GM12892 (cell line): ENCODE results near the gene SGTA.

Experiments
- DNase-seq: peaks from one replicate; pipeline ENCODE4 v3.0.0; 2011; ENCODE audit not compliant: insufficient read length
- FAIRE-seq: peaks from 2 replicates; lab custom pipeline; 2011; peaks lifted over from hg19 to GRCh38; lab: Jason Lieb, UNC
- POLR2A ChIP-seq: IDR thresholded peaks from 2 replicates; pipeline ENCODE4 v1.6.1; 2011; ENCODE audit warnings: low read depth, low read length, control low read depth
- POLR2AphosphoS5 ChIP-seq: IDR thresholded peaks from 2 replicates; pipeline ENCODE4 v1.6.1; 2011; ENCODE audit warnings: low read depth, low read length, control low read depth
- TAF1 ChIP-seq: IDR thresholded peaks from 2 replicates; pipeline ENCODE4 v1.6.1; 2011; ENCODE audit warnings: low read depth, mild to moderate bottlenecking, control low read depth, low read length, borderline replicate concordance

Gene SGTA

DNA sequence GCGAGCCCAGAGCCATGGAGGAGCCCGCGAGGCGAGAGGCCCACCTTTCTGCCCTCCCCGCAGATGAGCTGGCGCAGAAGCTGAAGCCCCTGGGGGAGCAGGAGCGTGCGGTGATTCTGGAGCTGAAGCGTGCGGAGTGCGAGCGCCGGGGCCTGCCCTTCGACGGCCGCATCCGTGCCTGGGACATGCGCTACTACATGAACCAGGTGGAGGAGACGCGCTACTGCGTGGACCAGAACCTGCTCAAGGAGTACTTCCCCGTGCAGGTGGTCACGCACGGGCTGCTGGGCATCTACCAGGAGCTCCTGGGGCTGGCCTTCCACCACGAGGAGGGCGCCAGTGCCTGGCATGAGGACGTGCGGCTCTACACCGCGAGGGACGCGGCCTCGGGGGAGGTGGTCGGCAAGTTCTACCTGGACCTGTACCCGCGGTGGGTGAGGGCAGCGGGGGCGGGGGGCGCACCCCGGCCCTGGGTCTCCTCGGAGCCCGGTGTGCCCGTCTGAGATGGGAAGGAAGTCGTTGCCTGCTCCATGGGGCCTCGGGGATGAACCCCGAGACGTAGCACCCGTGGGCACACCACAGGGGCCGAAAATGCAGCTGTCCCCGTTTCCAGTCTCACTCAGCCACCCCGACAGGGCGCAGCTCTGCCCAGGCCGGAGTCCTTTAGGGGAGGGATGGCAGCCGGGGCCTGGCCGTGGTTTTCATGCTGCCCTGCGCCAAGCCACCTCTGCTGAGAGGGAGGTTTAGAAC lies 24.5 kb upstream of the SGTA start:
- FAIRE-seq (no peak), DNase-seq (no peak)
- TF ChIP-seq POLR2A (no peak), POLR2AphosphoS5 (no peak), TAF1 (no peak)

DNA sequence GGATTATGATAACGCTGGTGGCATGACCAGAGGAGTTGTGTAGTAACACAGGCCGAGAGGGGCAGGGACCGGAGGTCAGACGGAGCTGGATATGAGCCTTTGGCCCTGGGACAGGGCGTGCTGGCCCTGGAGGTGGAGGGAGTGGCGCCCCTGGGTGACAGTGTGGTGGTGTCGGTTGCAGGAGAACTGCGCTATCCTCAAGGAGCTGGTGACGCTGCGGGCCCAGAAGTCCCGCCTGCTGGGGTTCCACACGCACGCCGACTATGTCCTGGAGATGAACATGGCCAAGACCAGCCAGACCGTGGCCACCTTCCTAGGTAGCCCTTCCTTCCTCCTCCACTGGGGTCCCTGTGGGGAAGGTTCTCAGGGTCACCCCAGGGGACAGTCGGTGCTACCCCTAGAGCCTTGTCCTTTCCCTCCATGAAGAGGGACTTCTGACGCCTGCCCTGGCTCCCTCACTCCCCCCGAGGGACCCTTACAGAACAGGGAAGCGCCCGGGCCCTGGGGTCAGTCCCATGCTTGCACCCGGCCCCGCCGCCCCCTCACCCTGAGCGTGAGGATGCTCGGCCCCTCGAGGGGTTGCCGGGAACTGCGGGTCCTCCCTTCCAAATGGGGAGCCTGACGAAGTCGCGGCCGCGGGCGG lies 23.8 kb upstream of the SGTA start:
- FAIRE-seq (no peak), DNase-seq (no peak)

DNA sequence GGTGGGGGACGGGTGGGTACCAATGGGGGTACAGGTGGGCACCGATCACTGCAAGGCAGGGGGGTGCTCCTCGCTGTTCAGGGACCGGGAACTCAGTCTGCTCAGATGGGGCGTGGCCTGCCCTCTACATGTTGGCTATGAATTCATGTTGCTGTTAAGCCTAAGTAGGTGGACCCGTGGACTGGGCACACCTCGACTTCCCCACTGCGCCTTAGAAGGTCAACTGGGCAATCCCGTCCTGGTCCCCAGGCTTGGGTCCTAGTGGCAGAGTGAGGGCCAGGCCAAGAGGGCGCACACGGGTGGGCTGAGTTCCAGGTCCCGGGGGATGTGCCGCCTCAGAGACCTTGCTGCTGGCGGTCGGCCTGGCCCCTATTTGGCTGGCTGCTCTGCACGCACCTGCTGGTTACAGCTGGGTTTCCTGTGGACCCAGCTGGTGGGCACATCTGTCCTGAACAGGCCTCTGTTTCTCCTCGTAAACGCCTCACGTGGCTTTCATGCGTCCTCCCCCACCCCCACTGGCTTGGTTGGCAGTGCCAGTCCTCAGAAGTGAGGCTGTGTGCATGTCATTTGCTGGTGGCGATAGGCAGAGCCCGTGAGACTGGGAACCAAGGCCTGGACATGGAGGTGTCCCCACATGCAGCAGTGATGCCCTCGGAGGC lies 23.0 kb upstream of the SGTA start:
- DNase-seq (no peak), FAIRE-seq (no peak)

More for the DNA sequence above, 23.8 kb upstream of the SGTA start:
- no peak for TF ChIP-seq TAF1

DNA sequence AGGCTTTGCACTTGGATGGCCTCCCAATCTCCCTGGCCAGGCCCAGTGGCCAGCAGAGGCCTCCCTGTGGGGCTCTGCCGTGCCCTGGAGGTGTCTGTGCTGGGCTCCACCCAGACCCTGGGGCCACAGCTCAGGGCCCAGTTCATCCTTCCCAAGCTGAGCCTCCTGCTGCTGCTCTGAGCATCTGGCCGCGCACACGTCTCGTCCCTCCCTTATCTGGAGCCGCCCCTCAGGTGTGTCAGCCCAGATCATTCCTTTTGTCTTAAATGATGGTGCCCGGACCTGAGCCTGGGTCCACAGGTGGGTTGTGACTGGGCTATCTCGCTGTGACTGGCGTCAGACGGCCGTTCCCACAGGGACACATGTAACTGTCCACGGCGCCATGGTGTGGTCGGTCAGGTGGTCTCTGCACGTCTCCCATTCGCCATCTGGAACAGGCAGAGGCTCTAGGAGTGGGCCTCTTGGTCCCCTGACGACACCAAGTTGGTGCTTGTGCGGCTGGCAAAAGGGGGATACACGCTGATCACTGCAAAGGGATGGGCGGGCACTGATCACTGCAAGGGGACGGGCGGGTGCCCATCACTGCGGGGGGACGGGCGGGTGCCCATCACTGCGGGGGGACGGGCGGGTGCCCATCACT lies 22.3 kb upstream of the SGTA start:
- no peak for TF ChIP-seq POLR2AphosphoS5
- DNase-seq, result no peak
- no peak for FAIRE-seq

More for the DNA sequence above, 23.0 kb upstream of the SGTA start:
- TF ChIP-seq TAF1 (no peak), POLR2A (no peak), POLR2AphosphoS5 (no peak)

DNA sequence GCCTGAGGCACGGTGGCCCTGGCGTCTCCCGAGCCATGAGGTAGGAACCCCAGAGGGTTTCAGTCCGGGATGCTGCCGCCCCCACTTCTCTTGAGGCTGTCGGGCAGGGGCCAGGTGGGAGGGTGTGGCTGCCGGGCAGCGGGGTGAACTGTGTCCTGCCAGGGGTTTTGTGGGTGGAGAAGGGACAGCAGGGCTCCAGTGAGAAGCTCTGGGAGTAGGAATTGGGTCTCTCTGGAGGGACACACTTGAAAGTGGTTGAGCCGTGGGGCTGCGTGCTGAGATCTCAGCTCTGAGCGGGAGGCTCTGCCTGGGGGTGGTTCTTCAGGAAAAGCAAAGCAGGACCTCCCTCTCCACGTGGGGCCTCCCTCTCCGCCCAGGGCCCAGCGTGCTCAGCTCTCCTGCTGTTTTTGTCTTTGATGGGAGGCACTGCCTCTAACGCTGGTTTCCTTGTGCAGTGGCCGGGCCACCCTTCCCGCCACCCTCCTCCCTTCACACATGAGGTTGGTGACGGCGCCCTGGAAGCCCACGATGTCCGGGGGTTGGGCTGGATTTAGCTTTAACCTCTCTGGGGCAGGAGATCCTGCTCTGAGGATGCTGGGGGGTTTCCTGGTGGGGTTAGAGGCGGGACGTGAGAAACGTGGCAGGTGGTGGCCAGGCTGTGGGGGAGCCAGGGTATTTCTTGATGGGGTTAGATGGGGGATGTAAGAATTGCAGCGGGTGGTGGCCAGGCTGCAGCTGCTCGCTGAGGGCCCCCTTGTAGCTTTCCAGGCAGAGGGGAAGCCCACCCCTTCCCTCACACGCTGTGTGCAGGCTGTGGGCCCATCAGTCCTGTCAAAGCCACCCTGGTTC lies 21.3 kb upstream of the SGTA start:
- no peak for FAIRE-seq
- DNase-seq, result peak; percentile 24
- no peak for TF ChIP-seq POLR2AphosphoS5

DNA sequence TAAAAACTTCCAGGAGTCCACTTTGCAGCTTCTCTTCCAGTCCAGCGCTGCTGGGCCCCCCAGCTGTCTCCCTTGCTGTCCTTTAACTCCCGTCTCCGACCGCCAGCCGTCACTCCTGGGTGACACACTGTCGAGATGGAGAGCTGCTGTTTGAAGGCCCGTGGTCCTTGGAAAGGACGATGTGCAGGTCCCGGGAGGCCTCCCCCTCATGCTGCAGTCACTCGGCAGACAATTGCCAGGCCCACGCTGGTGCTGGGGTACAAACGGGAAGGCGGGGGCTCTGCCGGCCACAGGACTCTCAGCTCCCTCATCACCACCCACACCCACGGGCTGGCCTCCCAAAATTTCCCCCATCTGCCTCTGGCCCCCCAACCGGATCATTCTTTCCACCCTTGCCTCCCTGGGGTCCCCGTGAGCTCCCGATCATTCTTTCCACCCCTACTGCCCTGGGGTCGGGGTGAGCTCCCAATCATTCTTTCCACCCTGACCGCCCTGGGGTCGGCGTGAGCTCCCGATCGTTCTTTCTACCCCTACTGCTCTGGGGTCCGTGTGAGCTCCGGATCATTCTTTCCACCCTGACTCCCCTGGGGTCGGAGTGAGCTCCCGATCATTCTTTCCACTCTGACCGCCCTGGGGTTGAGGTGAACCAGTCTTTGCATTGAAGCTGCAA lies 20.5 kb upstream of the SGTA start:
- no peak for FAIRE-seq
- TF ChIP-seq POLR2A, result no peak
- no peak for TF ChIP-seq TAF1
- TF ChIP-seq POLR2AphosphoS5, result no peak
- no peak for DNase-seq

DNA sequence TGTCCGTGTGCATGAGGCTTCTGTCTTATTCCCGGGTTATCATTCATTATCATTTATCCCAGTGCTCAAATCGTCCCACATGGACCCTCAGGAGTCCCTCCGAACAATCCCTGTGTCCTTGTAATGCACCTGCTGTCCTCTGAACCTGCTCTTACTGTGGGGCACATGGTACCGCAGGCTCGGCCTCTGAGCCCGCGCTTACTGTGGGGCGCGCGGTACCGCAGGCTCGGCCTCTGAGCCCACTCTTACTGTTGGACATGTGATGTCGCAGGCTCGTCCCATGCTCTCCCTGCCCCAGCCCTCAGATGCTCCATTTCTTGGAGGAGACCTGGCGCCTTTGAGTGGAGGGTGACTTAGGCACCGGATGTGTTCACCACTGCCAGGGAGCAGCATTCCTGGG lies 19.8 kb upstream of the SGTA start:
- TF ChIP-seq TAF1, result no peak
- no peak for TF ChIP-seq POLR2A
- no peak for TF ChIP-seq POLR2AphosphoS5
- DNase-seq (no peak), FAIRE-seq (no peak)

DNA sequence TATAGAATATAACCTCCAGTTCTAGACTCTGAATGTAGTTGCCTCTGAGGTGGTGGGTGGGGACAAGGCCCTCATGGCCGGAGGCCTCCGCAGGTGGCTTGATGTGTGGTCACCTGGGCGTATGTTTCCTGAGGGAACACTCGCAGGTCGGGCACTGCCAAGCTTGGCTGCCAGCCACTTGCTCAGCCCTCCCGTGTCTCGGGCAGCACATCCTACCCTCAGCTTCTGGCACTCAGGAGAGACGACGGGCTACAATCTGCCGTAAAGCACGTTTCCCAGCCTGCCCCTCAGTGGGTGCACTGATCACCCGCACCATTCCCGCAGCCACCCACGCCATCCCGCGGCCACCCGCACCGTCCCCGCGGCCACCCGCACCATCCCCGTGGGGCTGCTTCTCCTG lies 17.4 kb upstream of the SGTA start:
- TF ChIP-seq POLR2A, result no peak
- no peak for TF ChIP-seq TAF1
- DNase-seq (no peak), FAIRE-seq (no peak)

DNA sequence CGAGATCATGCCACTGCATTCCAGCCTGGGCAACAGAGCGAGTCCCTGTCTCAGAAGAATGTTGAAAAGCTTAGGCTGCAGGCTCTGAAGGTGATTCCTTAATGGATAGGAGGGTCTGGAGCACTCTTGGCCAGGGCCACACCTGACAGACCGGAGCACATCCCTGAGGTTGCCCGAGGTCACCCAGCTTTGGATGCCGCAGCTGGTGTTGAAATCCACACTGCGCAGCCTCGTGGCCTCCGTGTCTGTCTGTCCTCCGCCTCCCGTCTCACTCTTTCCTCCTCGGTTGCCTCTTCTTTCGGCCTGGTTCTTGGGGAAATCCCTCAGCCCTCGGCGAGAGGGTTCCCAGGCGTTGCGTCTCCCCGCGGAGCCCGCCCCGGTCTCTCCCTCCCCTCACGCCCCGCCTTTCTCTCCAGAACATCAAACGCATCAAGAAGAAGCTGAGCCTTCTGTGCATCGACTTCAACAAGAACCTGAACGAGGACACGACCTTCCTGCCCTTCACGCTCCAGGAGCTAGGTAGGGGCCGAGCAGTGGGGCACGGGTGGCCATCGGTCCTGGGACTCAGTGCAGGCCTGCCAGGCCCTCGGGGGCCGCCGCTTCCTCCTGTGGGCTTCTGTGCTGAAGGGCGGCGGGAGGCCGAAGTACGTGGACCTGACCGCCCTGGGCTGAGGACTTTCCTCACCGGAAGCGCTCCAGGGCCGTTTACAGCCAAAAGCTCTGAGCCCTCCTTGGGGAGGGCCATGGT lies 16.4 kb upstream of the SGTA start:
- DNase-seq, result no peak
- TF ChIP-seq POLR2A (no peak), TAF1 (no peak), POLR2AphosphoS5 (no peak)
- FAIRE-seq, result no peak

DNA sequence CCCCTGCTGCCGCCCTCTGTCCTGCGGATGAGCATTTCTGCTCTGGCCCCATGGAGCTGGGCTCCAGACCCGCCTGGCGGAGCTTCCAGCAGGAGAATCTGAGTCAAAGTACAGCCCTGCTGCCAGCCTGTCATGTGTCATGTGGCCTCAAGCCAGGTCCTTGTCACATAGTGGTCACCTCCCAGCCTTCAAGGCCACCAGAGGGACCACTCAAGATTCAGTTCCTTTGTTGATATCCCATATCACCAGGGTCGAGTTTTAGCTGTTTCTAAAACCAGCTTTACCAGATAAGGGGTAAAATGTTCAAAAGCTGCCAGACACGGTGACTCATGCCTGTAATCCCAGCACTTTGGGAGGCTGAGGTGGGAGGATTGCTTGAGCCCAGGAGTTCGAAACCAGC lies 15.7 kb upstream of the SGTA start:
- no peak for TF ChIP-seq POLR2A
- no peak for TF ChIP-seq TAF1
- TF ChIP-seq POLR2AphosphoS5, result no peak
- no peak for FAIRE-seq
- DNase-seq, result no peak
